Colonic mucosa (tissue), 4 donors: ENCODE measurements around the gene PTOV1. TPM values are rescaled to one million over a fixed set of nuclear protein-coding genes. Genes with fewer than 3 reads are reported as not detected.
A peak's percentile ranks its signal among the peaks of the same experiment; 100 is the strongest.

Source experiments
- DNase-seq: peaks from one replicate; pipeline ENCODE4 v3.0.0-alpha.2; 2020
- H3K27ac ChIP-seq: fragments of 200-600 bp; one replicate; pipeline ENCODE4 v1.8.0; 2021
- H3K27me3 ChIP-seq: fragments of 200-600 bp; one replicate; pipeline ENCODE4 v1.8.0; 2021
- H3K36me3 ChIP-seq: fragments of 200-600 bp; one replicate; pipeline ENCODE4 v1.8.0; 2021
- H3K4me1 ChIP-seq: fragments of 200-600 bp; one replicate; pipeline ENCODE4 v1.8.0; 2021; ENCODE audit warnings: mild to moderate bottlenecking
- H3K4me3 ChIP-seq: fragments of 200-600 bp; one replicate; pipeline ENCODE4 v1.8.0; 2021
- H3K9ac ChIP-seq, 2 donors: one replicate each; pipeline ENCODE4 v1.7.0; 2013; ENCODE audit warnings: control low read depth in 2 of 2, low read depth in 2 of 2, low read length in 2 of 2
- H3K9me3 ChIP-seq: fragments of 200-600 bp; one replicate; pipeline ENCODE4 v1.8.0; 2021
- intact Hi-C: fragments of 100-400 bp; cut with DNase I; formaldehyde crosslinking; loops from one replicate; pipeline ENCODE4 v1.14.1; 2022
- total RNA-seq, 2 donors: library from RNA; stranded (reverse); fragmentation: NEBNext Ultra II Directional in 1 of 2; extraction: Animal tissue kit (Norgen Biotek cat#: 25700) in 1 of 2; gene quantifications; one replicate each; pipeline ENCODE4 v1.2.1, GENCODE V29; 2021
- TF ChIP-seq, protein P1 (sequence below): fragments of 200-600 bp; IDR thresholded peaks from one replicate; pipeline ENCODE4 v1.8.0; 2022; ENCODE audit warnings: antibody characterized with exemption, mild to moderate bottlenecking
- donor health status: healthy.
- donor health status: DM: no; HTN: no; CAD: no.
- donor health status: DM: no; HTN: no; CAD: no.

Gene PTOV1
- total RNA-seq, 2 donors from 2014 or later: 109 to 128 TPM

DNA sequence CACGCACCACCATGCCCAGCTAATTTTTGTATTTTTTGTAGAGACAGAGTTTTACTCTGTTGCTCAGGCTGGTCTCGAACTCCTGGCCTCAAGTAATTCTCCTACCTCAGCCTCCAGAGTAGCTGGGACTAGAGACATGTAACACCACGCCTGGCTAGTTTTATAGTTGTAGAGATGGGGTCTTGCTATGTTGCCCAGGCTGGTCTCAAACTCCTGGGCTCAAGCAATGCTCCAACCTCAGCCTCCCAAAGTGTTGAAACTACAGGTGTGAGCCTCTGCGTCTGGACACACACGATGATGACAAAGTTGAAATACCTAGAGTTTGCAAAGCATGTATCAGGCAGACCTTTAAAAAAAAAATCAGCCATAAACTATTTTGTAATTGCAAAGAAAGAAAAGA, 4.6 kb upstream of the PTOV1 start:
- H3K27me3 ChIP-seq: no peaks in the 10 kb centered on the region
- H3K27ac ChIP-seq: no peak overlapping the region
- no peaks in the 10 kb centered on the region for H3K36me3 ChIP-seq
- intact Hi-C loops: no loop called here
- no peak overlapping the region for H3K4me3 ChIP-seq
- DNase-seq: no peak
- no peaks in the 10 kb centered on the region for H3K9me3 ChIP-seq
- H3K4me1 ChIP-seq: no peaks in the 10 kb centered on the region
- no peak overlapping the region for H3K9ac ChIP-seq
- TF ChIP-seq, protein P1, sequence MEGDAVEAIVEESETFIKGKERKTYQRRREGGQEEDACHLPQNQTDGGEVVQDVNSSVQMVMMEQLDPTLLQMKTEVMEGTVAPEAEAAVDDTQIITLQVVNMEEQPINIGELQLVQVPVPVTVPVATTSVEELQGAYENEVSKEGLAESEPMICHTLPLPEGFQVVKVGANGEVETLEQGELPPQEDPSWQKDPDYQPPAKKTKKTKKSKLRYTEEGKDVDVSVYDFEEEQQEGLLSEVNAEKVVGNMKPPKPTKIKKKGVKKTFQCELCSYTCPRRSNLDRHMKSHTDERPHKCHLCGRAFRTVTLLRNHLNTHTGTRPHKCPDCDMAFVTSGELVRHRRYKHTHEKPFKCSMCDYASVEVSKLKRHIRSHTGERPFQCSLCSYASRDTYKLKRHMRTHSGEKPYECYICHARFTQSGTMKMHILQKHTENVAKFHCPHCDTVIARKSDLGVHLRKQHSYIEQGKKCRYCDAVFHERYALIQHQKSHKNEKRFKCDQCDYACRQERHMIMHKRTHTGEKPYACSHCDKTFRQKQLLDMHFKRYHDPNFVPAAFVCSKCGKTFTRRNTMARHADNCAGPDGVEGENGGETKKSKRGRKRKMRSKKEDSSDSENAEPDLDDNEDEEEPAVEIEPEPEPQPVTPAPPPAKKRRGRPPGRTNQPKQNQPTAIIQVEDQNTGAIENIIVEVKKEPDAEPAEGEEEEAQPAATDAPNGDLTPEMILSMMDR: no peak

DNA sequence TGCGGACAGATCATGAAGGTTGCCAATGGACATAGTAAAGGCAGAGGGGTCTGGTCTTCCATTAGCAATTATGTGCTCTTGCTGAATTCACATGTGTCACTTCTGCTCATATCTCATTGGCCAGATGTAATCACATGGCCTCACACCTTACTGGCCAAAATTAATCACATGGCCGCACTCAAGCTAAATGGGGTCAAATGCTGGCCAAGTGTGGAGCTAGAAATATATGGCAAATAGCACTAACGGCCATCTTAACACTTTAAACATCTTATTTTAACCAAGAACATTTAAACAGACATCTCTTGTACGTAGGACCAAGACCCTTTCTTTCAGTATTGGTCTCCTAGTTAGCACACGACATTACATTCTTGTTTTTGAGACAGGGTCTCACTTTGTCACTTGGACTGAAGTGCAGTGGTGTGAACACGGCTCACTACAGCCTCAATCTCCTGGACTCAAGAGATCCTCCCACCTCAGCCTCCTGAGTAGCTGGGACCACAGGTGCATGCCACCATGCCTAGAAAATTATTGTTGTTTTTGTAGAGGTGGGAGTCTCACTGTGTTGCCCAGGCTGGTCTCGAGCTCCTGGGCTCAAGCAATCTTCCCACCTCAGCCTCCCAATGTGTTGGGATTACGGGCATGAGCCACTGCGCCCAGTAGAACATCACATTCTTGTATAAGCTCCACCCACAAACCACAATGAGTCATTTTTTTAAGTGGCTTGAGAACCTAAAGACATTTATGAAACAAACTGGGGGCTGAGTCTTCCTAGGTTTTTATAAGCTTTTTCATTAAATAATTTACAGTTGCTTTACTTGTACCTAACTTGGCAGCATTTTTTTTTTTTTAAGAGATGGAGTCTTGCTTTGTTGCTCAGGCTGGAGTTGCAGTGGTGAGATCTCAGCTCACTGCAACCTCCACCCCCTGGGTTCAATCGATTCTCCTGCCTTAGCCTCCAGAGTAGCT, 2.9 kb upstream of the PTOV1 start:
- intact Hi-C loops: no loop called here

DNA sequence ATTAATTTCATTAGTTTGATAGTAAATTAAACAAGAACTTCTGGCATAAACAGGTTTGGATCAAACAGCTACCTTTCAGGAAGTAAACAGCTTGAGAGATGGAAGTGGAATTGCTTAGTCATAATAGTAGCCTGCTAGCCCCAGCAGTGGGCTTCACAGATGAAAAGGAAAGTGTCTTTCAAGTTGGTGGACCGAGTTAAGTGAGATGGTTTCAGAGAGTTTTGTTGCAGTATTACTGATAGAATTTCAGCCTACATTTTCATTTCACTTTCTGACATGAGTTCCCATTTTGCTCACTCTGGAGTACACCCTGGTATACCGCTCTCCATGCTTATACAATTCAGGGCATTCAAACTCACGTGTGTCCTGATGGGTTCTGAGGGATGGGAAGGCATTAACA, 2.0 kb upstream of the PTOV1 start:
- intact Hi-C loops: no loop called here
- Histone ChIP-seq H3K27me3 (no peaks in the 10 kb centered on the region), H3K36me3 (no peaks in the 10 kb centered on the region), H3K4me1 (peaks cover 7% of the 10 kb centered on the region), H3K27ac (no peak overlapping the region), H3K9ac (no peak overlapping the region), H3K9me3 (no peaks in the 10 kb centered on the region), H3K4me3 (no peak overlapping the region)
- TF ChIP-seq, protein P1: no peak
- no peak for DNase-seq

More for the DNA sequence above, 2.9 kb upstream of the PTOV1 start:
- Histone ChIP-seq H3K4me3 (no peak overlapping the region), H3K4me1 (peaks cover 7% of the 10 kb centered on the region), H3K9me3 (no peaks in the 10 kb centered on the region), H3K27me3 (no peaks in the 10 kb centered on the region), H3K36me3 (no peaks in the 10 kb centered on the region), H3K27ac (no peak overlapping the region), H3K9ac (no peak overlapping the region)
- TF ChIP-seq, protein P1: no peak
- no peak for DNase-seq

DNA sequence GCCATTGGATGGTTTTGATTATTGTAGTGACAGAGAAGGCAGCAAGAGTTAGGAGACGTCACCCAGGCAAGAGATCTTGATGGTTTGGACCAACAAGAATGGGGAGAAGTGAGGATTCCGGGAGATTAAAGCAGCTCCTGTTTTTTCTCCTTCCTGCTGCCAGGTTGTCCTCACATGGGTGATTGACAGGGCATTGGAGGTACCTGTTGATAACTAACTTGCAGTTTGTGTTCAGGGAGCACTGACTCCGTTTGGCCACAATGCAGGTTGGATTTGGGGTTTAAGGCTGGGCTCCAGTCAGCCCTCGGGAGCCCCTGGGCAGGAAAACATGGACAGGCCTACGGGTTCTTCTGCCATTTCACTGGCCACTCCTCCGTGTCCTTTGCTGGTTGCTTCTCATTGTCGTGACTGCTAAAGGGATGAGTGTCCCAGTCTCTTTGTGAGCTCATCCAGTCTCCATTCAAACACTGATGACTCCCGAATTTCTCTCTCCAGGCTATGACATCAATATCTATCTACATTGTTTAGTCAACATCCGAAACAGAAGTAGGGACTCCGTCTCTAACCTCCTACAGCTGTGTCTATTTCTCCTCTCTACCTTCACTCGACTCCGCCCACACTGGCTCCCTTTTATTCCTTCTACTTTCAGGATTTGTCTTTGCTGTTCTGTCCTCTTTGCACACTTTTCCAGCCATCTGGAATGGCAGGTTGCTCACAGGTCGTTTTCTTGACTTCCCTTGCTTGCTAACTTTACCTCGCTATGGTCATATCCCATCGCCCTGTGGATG, 1.3 kb upstream of the PTOV1 start:
- Histone ChIP-seq H3K9ac (peak overlapping the region in 1 of 2 donors; percentile 92), H3K27ac (no peak overlapping the region), H3K27me3 (no peaks in the 10 kb centered on the region), H3K4me1 (peaks cover 7% of the 10 kb centered on the region), H3K4me3 (no peak overlapping the region), H3K9me3 (no peaks in the 10 kb centered on the region), H3K36me3 (no peaks in the 10 kb centered on the region)
- TF ChIP-seq, protein P1: no peak
- DNase-seq: no peak
- intact Hi-C loops: no loop called here

DNA sequence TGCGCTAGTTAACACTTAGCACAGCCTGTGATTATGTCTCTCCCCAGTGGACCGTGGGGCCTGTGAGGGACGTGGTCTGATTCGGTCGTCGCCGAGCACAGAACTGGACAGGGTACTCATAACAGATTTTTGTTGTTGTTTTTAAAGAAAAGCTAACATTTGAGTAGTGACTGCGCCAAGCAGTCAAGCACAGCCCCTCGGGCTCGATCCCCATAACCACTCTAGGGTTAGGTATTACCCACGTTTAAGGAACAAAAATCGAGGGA, 805 bp upstream of the PTOV1 start:
- H3K36me3 ChIP-seq: no peaks in the 10 kb centered on the region
- no peaks in the 10 kb centered on the region for H3K9me3 ChIP-seq
- TF ChIP-seq, protein P1: no peak
- H3K9ac ChIP-seq: peak overlapping the region in 1 of 2 donors; percentile 92
- peak overlapping the region; percentile 71 for H3K4me3 ChIP-seq
- DNase-seq: peak; percentile 33
- intact Hi-C loops: no loop called here
- H3K27me3 ChIP-seq: no peaks in the 10 kb centered on the region
- peaks cover 7% of the 10 kb centered on the region for H3K4me1 ChIP-seq
- H3K27ac ChIP-seq: peak overlapping the region; percentile 92
